Measurements from ENCODE around the gene RIMBP2.
"Not testable (repeated sequence)": the region's sequence is repeated elsewhere in the genome, so short reads cannot be mapped to it uniquely, and the experiment has no call there.

The RIMBP2 gene

DNA sequence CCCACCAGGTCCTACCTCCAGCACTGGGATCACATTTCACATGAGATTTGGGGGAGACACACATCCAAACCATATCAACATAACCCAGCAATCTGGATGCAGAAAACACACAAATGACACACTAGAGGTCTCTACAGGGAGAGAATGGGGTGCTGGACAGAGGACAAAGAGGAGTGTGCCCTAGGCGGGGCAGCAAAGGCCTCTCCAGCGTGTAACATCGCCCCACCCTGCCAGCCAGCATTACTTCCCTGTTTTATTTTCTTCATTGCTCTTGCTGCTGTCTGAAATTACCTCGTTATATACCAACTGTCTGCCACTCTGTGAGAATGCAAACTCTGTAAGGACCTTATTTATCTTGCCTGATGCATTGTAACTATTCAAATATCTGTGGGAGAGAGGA, 61.1 kb downstream of the RIMBP2 start:
- no peak for DNase-seq

- DNase-seq: no peak
Measured at GRCh38 chr12:130651188-130651959, 64.7 kb downstream of the RIMBP2 start.

- no peak for DNase-seq
Measured at GRCh38 chr12:130650131-130650530, 66.0 kb downstream of the RIMBP2 start.

DNA sequence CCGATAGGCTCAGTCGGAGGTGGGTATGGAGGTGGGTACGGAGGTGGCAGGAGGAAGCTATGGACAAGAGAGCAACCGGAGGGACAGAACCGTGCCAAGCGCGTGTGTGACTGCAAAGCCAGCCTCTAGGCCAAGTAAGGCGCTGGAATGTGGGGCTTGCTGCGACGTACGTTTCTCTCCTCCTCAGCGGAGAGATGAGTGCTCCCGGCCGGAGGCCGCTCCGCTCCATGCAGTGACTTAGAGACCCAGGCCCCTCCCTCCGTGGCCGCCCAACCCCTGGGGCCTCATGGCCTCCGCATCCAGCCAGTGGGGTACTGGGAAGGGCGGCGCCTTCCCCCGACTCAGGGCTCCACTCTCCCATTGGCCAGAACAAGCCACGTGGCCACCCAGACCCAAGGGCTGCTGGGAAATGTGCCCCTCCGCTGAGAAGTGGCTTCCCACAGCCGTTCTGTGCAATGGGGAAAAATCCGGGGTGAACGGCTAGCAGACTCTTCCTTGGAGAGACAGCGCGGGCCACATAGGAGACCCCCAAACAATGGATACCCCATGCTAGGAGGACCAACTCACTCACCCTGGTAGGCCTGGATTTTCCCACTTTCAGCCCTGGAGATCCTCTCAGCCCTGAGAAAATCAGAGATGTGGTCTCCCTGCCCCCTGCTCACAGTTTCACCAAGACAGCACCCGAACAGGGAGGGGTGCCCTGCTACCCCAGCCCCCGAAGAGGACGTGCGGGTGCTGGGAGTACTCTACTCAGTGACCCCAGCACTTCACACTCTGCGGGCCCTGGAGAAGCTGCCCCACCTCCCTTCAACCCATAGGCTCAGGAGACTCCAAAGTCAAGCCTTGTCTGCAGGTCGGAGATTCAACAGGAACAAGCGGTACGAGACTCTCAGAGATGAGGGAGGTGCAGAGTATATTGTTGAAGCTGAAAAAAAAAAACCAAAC, 66.7 kb downstream of the RIMBP2 start:
- DNase-seq: no peak

DNA sequence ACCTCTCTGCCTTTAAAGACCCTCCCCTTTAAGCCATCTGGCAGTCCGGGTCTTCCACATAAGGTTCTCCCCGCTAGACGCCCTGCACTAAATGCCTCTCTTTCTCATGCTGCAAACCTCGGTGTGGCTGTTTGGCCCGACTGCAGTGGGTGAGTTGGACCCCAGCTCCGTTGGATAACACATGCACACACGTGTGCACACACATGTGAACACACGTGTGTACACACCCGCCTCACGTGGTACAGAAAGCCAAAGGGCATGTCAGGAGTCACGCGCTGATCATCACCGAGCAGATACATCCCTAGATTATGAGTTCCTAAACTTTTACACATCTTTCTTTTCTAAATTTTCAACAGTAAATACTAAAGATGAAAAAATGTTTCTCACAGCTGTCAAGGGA, 68.3 kb downstream of the RIMBP2 start:
- DNase-seq: no peak

DNA sequence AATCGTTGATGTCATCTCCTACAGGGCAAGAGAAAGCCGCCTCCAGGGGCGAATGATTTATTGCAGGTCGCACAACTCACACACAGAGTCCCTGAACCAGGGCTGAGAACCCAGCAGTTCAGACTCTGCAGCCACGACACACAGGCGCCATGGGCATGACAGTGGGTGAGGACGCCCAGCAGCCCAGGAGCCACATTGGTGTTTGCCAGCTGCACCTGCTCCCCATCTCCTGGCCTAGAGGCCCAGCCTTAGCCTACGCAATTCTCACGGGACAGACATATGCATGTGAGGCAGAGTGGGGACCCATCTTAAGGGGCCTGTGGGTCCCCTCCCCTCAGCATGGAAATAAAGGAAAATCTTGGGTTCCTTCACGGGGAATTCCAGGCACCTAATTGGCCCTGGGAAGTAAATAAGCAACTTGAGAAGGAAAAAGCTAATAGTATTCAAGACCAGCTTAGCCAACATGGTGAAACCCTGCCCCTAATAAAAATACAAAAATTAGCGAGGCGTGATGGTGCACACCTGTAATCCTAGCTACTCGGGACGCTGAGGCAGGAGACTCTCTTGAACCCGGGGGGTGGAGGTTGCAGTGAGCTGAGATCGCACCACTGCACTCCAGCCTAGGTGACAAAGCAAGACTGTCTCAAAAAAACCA, 69.3 kb downstream of the RIMBP2 start:
- no peak for DNase-seq

DNA sequence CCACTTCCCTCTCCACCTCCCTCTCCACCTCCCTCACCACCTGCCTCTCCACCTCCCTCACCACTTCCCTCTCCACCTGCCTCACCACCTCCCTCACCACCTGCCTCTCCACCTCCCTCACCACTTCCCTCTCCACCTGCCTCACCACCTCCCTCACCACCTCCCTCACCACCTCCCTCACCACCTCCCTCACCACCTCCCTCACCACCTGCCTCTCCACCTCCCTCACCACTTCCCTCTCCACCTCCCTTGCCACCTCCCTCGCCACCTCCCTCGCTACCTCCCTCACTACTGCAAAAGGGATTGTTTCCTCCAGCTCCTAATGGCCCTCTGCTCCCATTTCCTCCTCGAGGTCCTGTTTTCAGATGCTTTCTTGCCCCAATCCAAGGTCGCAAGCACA, 69.9 kb downstream of the RIMBP2 start:
- not testable (repeated sequence) for DNase-seq

- no peak for DNase-seq
Measured at GRCh38 chr12:130645751-130646150, 70.3 kb downstream of the RIMBP2 start.

GRCh38 chr12:130644566-130644965, 71.5 kb downstream of the RIMBP2 start:
- DNase-seq: no peak

- DNase-seq: no peak
Measured at GRCh38 chr12:130644146-130644545, 72.0 kb downstream of the RIMBP2 start.

- DNase-seq: no peak
Measured at GRCh38 chr12:130642856-130643255, 73.2 kb downstream of the RIMBP2 start.

GRCh38 chr12:130641533-130642184, 74.4 kb downstream of the RIMBP2 start:
- DNase-seq: no peak

- no peak for DNase-seq
Measured at GRCh38 chr12:130640901-130641300, 75.2 kb downstream of the RIMBP2 start.

DNA sequence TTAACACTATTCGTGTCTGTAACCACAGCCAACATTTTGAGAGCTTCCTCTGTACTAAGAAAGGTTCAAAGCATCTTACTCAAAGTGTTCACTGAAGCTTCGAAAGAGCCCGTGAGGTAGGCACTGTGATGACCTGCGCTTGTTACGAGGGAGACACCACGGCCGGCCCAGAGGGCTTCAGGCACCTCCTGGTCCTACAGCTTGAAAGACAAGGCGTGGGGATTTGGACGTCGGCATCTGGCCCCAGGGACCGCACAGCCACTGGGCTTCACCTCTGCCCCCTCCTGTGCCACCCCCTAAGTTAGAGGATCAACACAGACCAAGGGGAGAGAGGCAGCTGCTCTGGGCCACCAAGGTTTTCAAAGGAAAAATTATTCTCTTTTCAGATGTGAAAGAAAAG, 75.6 kb downstream of the RIMBP2 start:
- no peak for DNase-seq

- no peak for DNase-seq
Measured at GRCh38 chr12:130639476-130640424, 76.3 kb downstream of the RIMBP2 start.

GRCh38 chr12:130636370-130636769, 79.7 kb downstream of the RIMBP2 start:
- DNase-seq: no peak

DNA sequence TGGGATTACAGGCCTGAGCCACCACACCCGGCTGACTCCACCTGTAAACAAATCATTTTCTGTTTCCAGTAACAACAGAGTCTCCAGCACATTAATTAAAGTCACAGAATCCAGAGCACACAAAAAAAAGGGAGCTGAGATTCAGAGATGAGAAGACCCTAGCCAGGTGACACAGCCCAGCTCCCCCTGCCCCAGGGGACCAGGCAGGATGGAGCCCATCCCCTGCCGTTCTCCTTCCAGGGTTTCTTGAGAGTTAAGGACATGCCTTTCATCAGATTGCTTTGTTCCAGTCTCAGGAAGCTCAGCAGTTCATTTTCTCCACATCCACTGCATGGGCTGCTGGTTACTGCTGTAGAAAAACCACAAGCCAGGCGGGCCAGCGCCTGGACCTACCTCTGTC, 81.2 kb downstream of the RIMBP2 start:
- no peak for DNase-seq

- DNase-seq: no peak
Measured at GRCh38 chr12:130633771-130634170, 82.3 kb downstream of the RIMBP2 start.

DNA sequence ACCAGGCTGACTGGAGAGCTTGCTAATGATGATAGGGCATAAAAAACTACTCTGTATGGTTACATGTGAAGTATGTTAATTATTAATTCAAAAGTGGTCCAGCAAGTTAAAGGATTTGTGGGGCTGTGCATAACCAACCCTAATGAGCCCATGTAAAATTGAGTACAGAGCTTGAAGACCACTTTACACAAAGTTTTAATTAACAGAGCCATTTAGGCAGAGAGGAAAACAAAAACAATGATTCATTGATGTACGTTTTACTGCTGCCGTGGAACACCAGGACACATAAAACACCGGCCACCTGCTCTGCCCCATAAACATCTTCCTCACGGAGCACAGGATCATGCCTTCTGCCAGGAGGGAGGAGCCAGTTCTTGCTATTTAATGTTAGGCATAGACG, 83.5 kb downstream of the RIMBP2 start:
- DNase-seq: no peak

DNA sequence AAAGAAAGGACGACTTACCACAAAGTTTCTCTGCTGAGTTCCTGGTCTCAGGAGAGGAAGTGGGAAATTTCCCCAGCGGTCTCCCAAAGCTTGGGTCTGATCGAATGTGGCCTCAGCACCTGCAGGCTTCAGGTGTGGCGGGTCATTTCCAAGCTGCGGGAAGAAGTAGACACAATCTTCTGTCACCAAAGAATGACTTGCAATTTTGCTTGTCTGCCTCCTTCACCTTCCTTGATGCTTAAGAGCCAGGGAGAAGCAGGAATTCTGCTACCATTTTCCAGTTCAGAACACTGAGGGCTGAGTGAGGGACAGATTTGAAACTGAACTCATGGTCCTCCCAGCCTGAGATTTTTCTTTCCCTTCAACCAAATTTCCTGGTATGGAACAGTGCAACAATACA, 87.8 kb downstream of the RIMBP2 start:
- DNase-seq: no peak

- no peak for DNase-seq
Measured at GRCh38 chr12:130627175-130627574, 88.9 kb downstream of the RIMBP2 start.

GRCh38 chr12:130626601-130627000, 89.5 kb downstream of the RIMBP2 start:
- no peak for DNase-seq

All from femur (tissue), 1 donor.